ENCODE results near the gene PLA2G10.

GRCh38 chr16:14627078-14627477, 67.0 kb downstream of the PLA2G10 start:
- TF ChIP-seq CTCF (conservative IDR thresholded peaks at IDR 0.05) (no peak), EZH2 (IDR thresholded peaks at IDR 0.05; ENCODE audit: low read depth) (no peak)

Measured in PC-9 (cell line).